HEK293 (cell line): ENCODE measurements around the gene FTL.

Experiments
- IKZF3 ChIP-seq: fragments of 450-650 bp; IDR thresholded peaks from 2 replicates; pipeline ENCODE4 v1.5.0; 2018; ENCODE audit warnings: missing biosample characterization, mild to moderate bottlenecking, missing genetic modification characterization, moderate library complexity
- KLF7 ChIP-seq: fragments of 450-650 bp; formaldehyde crosslinking; IDR thresholded peaks from 2 replicates; pipeline ENCODE4 v1.5.1; 2016; ENCODE audit warnings: missing biosample characterization, missing genetic modification characterization, borderline replicate concordance
- KLF9 ChIP-seq: fragments of 450-650 bp; formaldehyde crosslinking; IDR thresholded peaks from 2 replicates; pipeline ENCODE4 v1.5.1; 2016; ENCODE audit warnings: missing biosample characterization, missing genetic modification characterization, low read depth
- PRDM10 ChIP-seq: fragments of 450-650 bp; formaldehyde crosslinking; IDR thresholded peaks from 2 replicates; pipeline ENCODE4 v1.5.1; 2016; ENCODE audit warnings: missing biosample characterization, missing genetic modification characterization
- ZBTB10 ChIP-seq: fragments of 450-650 bp; formaldehyde crosslinking; IDR thresholded peaks from 2 replicates; pipeline ENCODE4 v1.5.1; 2016; ENCODE audit warnings: missing biosample characterization, missing genetic modification characterization
- ZBTB11 ChIP-seq: fragments of 450-650 bp; formaldehyde crosslinking; conservative IDR thresholded peaks from 2 replicates; pipeline ENCODE4 v1.5.1; 2016; ENCODE audit warnings: low read depth, missing biosample characterization, missing genetic modification characterization
- ZIC2 ChIP-seq: fragments of 450-650 bp; formaldehyde crosslinking; IDR thresholded peaks from 2 replicates; pipeline ENCODE4 v1.5.1; 2016; ENCODE audit warnings: missing biosample characterization, missing genetic modification characterization
- ZNF138 ChIP-seq: fragments of 450-650 bp; formaldehyde crosslinking; IDR thresholded peaks from 2 replicates; pipeline ENCODE4 v1.5.1; 2016; ENCODE audit warnings: missing biosample characterization, missing genetic modification characterization, borderline replicate concordance
- ZNF140 ChIP-seq: fragments of 450-650 bp; formaldehyde crosslinking; IDR thresholded peaks from 2 replicates; pipeline ENCODE4 v1.5.1; 2016; ENCODE audit warnings: missing biosample characterization, missing genetic modification characterization
- ZNF239 ChIP-seq: fragments of 450-650 bp; formaldehyde crosslinking; IDR thresholded peaks from 2 replicates; pipeline ENCODE4 v1.5.1; 2016; ENCODE audit warnings: missing biosample characterization, missing genetic modification characterization
- ZNF280D ChIP-seq: fragments of 450-650 bp; formaldehyde crosslinking; IDR thresholded peaks from 2 replicates; pipeline ENCODE4 v1.5.1; 2016; ENCODE audit warnings: missing biosample characterization, missing genetic modification characterization
- ZNF311 ChIP-seq: fragments of 450-650 bp; formaldehyde crosslinking; IDR thresholded peaks from 2 replicates; pipeline ENCODE4 v1.5.1; 2017; ENCODE audit warnings: missing biosample characterization, missing genetic modification characterization, borderline replicate concordance
- ZNF335 ChIP-seq: fragments of 450-650 bp; formaldehyde crosslinking; conservative IDR thresholded peaks from 2 replicates; pipeline ENCODE4 v1.5.1; 2016; ENCODE audit warnings: missing biosample characterization, missing genetic modification characterization
- ZNF341 ChIP-seq: fragments of 450-650 bp; formaldehyde crosslinking; IDR thresholded peaks from 2 replicates; pipeline ENCODE4; 2016; ENCODE audit warnings: low read depth, missing biosample characterization, missing genetic modification characterization
- ZNF37A ChIP-seq: fragments of 450-650 bp; IDR thresholded peaks from 2 replicates; pipeline ENCODE4 v1.5.1; 2018; ENCODE audit warnings: missing biosample characterization, missing genetic modification characterization
- ZNF391 ChIP-seq: fragments of 450-650 bp; formaldehyde crosslinking; IDR thresholded peaks from 2 replicates; pipeline ENCODE4 v1.5.1; 2016; ENCODE audit warnings: low read depth, missing biosample characterization, missing genetic modification characterization, borderline replicate concordance
- ZNF398 ChIP-seq: fragments of 450-650 bp; formaldehyde crosslinking; IDR thresholded peaks from 2 replicates; pipeline ENCODE4 v1.5.1; 2017; ENCODE audit warnings: missing biosample characterization, missing genetic modification characterization
- ZNF449 ChIP-seq: fragments of 450-650 bp; formaldehyde crosslinking; IDR thresholded peaks from 2 replicates; pipeline ENCODE4 v1.5.1; 2017; ENCODE audit warnings: missing biosample characterization, mild to moderate bottlenecking, missing genetic modification characterization, moderate library complexity
- ZNF654 ChIP-seq: fragments of 450-650 bp; formaldehyde crosslinking; IDR thresholded peaks from 2 replicates; pipeline ENCODE4 v1.5.1; 2016; ENCODE audit warnings: low read depth, missing biosample characterization, missing genetic modification characterization
- ZNF692 ChIP-seq: fragments of 450-650 bp; formaldehyde crosslinking; IDR thresholded peaks from 2 replicates; pipeline ENCODE4 v1.5.1; 2016; ENCODE audit warnings: missing biosample characterization, missing genetic modification characterization

Gene FTL

GRCh38 chr19:48992581-48993174, 27.6 kb downstream of the FTL start (continued):
- TF ChIP-seq ZNF398 (tag by site-specific recombination) (no peak), ZIC2 (tag by site-specific recombination) (no peak), ZBTB10 (tag by site-specific recombination) (no peak), ZNF239 (tag by site-specific recombination) (no peak), PRDM10 (tag by site-specific recombination) (no peak), ZNF654 (tag by site-specific recombination) (no peak), ZNF311 (tag by site-specific recombination) (no peak), ZNF449 (tag by site-specific recombination) (no peak), ZNF37A (tag by site-specific recombination) (no peak), ZNF341 (tag by site-specific recombination) (no peak), KLF9 (tag by site-specific recombination) (no peak), ZNF138 (tag by site-specific recombination) (no peak), IKZF3 (tag by site-specific recombination) (no peak), ZNF280D (tag by site-specific recombination) (no peak), KLF7 (tag by site-specific recombination) (0 out of 2 replicates have a peak, but pooled peaks have one; percentile 16), ZBTB11 (tag by site-specific recombination) (peak; percentile 60; the same call in 1 of the 2 replicates), ZNF391 (tag by site-specific recombination) (0 out of 2 replicates have a peak, but pooled peaks have one; percentile 21), ZNF140 (no peak), ZNF692 (tag by site-specific recombination) (no peak), ZNF335 (tag by site-specific recombination) (peak; percentile 80)
